ENCODE results near the gene TPPP3. TPM values are rescaled to one million over a fixed set of nuclear protein-coding genes. Genes with fewer than 3 reads are reported as not detected.

Gene TPPP3
- total RNA-seq, 4 donors from 2014 or later: 47.6 to 182 (median 121) TPM

- H3K4me1 ChIP-seq: peaks cover 68% of the 10 kb centered on the region
- 100% methylated on average over 2 of the region's 3 CpGs for WGBS
- no peaks in the 10 kb centered on the region for H3K9me3 ChIP-seq
- TF ChIP-seq EP300 (IDR thresholded peaks at IDR 0.05): no peak
- TF ChIP-seq, protein P1, sequence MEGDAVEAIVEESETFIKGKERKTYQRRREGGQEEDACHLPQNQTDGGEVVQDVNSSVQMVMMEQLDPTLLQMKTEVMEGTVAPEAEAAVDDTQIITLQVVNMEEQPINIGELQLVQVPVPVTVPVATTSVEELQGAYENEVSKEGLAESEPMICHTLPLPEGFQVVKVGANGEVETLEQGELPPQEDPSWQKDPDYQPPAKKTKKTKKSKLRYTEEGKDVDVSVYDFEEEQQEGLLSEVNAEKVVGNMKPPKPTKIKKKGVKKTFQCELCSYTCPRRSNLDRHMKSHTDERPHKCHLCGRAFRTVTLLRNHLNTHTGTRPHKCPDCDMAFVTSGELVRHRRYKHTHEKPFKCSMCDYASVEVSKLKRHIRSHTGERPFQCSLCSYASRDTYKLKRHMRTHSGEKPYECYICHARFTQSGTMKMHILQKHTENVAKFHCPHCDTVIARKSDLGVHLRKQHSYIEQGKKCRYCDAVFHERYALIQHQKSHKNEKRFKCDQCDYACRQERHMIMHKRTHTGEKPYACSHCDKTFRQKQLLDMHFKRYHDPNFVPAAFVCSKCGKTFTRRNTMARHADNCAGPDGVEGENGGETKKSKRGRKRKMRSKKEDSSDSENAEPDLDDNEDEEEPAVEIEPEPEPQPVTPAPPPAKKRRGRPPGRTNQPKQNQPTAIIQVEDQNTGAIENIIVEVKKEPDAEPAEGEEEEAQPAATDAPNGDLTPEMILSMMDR (IDR thresholded peaks at IDR 0.05): no peak
- no peak for TF ChIP-seq POLR2AphosphoS5 (IDR thresholded peaks at IDR 0.05)
- TF ChIP-seq POLR2A (IDR thresholded peaks at IDR 0.05): no peak
- no peak for DNase-seq (ENCODE audit: low spot score in 2 of 2)
- H3K27ac ChIP-seq: peak overlapping the region; percentile 85
- peaks cover 4% of the 10 kb centered on the region for H3K27me3 ChIP-seq
- H3K36me3 ChIP-seq: no peaks in the 10 kb centered on the region
- no peak overlapping the region for H3K4me3 ChIP-seq
These were observed 35.9 kb upstream of the TPPP3 start for GRCh38 chr16:67429053-67429798.

DNA sequence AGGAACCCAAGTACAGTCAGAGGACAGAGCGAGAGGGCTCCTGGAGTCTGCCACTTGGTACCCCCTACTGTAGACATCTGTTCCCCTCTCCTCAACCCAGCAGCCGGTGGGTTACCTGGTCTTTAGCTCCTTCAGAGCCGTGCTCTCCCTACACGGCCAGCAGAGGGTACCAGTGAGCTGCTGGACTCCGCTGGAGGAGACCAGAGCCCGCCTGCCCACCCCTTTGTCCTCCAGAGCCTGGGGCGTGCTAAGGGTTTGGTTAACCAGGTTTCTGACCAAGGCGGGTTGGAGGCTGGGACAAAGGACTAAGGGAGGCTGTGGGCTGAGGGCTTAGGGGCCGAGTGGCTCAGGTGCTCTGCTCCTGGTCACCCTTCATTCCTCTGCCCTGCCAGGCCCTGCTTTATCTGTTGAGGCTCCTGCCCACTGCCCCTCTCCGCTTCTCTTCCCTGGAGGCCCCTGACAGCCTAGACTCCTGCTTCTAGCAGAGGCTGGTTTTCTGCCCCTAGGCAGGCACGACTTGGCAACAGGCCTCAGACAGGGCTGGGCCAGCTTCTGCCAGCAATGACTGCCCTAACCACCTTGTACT, 34.9 kb upstream of the TPPP3 start:
- no peak for DNase-seq (ENCODE audit: low spot score in 2 of 2)
- Histone ChIP-seq H3K36me3 (no peaks in the 10 kb centered on the region), H3K4me3 (no peak overlapping the region), H3K27me3 (peaks cover 4% of the 10 kb centered on the region), H3K4me1 (peaks cover 68% of the 10 kb centered on the region), H3K27ac (peak overlapping the region; percentile 43), H3K9me3 (no peaks in the 10 kb centered on the region)
- TF ChIP-seq, protein P1 (IDR thresholded peaks at IDR 0.05): peak; percentile 64 to 83
- TF ChIP-seq EP300 (IDR thresholded peaks at IDR 0.05): no peak
- WGBS: 30% methylated on average over 11 of the region's 11 CpGs

GRCh38 chr16:67426950-67427349, 33.7 kb upstream of the TPPP3 start:
- H3K9me3 ChIP-seq: no peaks in the 10 kb centered on the region
- TF ChIP-seq, protein P1 (IDR thresholded peaks at IDR 0.05): no peak
- TF ChIP-seq POLR2A (IDR thresholded peaks at IDR 0.05) (no peak), POLR2AphosphoS5 (IDR thresholded peaks at IDR 0.05) (no peak), EP300 (IDR thresholded peaks at IDR 0.05) (no peak)
- 70% methylated on average over 7 of the region's 7 CpGs for WGBS
- peaks cover 59% of the 10 kb centered on the region for H3K4me1 ChIP-seq
- peaks cover 4% of the 10 kb centered on the region for H3K27me3 ChIP-seq
- H3K27ac ChIP-seq: no peak overlapping the region
- H3K4me3 ChIP-seq: no peak overlapping the region
- no peak for DNase-seq (ENCODE audit: low spot score in 2 of 2)
- no peaks in the 10 kb centered on the region for H3K36me3 ChIP-seq

GRCh38 chr16:67426022-67426421, 32.7 kb upstream of the TPPP3 start:
- Histone ChIP-seq H3K4me1 (peaks cover 51% of the 10 kb centered on the region), H3K36me3 (no peaks in the 10 kb centered on the region), H3K9me3 (no peaks in the 10 kb centered on the region), H3K27me3 (peaks cover 4% of the 10 kb centered on the region), H3K27ac (no peak overlapping the region), H3K4me3 (no peak overlapping the region)
- no peak for DNase-seq (ENCODE audit: low spot score in 2 of 2)
- no peak for TF ChIP-seq EP300 (IDR thresholded peaks at IDR 0.05)
- no peak for TF ChIP-seq POLR2AphosphoS5 (IDR thresholded peaks at IDR 0.05)
- no peak for TF ChIP-seq POLR2A (IDR thresholded peaks at IDR 0.05)
- TF ChIP-seq, protein P1 (IDR thresholded peaks at IDR 0.05): no peak
- 96% methylated on average over 6 of the region's 7 CpGs for WGBS

GRCh38 chr16:67425580-67425979, 32.3 kb upstream of the TPPP3 start:
- no peak overlapping the region for H3K4me3 ChIP-seq
- TF ChIP-seq POLR2AphosphoS5 (IDR thresholded peaks at IDR 0.05) (no peak), EP300 (IDR thresholded peaks at IDR 0.05) (no peak), POLR2A (IDR thresholded peaks at IDR 0.05) (no peak)
- TF ChIP-seq, protein P1 (IDR thresholded peaks at IDR 0.05): no peak
- H3K27ac ChIP-seq: no peak overlapping the region
- H3K27me3 ChIP-seq: peaks cover 4% of the 10 kb centered on the region
- no peaks in the 10 kb centered on the region for H3K9me3 ChIP-seq
- no peak for DNase-seq (ENCODE audit: low spot score in 2 of 2)
- H3K36me3 ChIP-seq: no peaks in the 10 kb centered on the region
- H3K4me1 ChIP-seq: peaks cover 47% of the 10 kb centered on the region
- 69% methylated on average over 4 of the region's 4 CpGs for WGBS

All from suprapubic skin (tissue), 4 donors.